Liver (tissue), 3 donors: ENCODE measurements around the gene NR2E1.

ENCODE experiments used
- ATF3 ChIP-seq: IDR thresholded peaks from 2 replicates; pipeline ENCODE4 v1.6.1; 2016; ENCODE audit warnings: antibody characterized with exemption
- CTCF ChIP-seq: fragments of 150-350 bp; IDR thresholded peaks from 2 replicates; pipeline ENCODE4 v1.5.1; 2017; ENCODE audit warnings: improper control_type of control experiment, low read depth, low read length; ENCODE audit not compliant: missing input control
- EGR1 ChIP-seq, 2 donors: IDR thresholded peaks; 2 replicates each; pipeline ENCODE4 v1.6.1; 2016 to 2018; ENCODE audit warnings: antibody characterized with exemption in 2 of 2, low read depth in 2 of 2
- FOXA1 ChIP-seq: IDR thresholded peaks from 2 replicates; pipeline ENCODE4 v1.6.1; 2016; ENCODE audit warnings: antibody characterized with exemption
- GABPA ChIP-seq, 2 donors: IDR thresholded peaks in 1 of 2; conservative IDR thresholded peaks in 1 of 2; 2 replicates each; pipeline ENCODE4 v1.6.1; 2016; ENCODE audit warnings: antibody characterized with exemption in 2 of 2, mild to moderate bottlenecking in 1 of 2, moderate library complexity in 1 of 2
- HNF4A ChIP-seq, 2 donors: conservative IDR thresholded peaks; 2 replicates each; pipeline ENCODE4 v1.6.1; 2016; ENCODE audit warnings: antibody characterized with exemption in 2 of 2, mild to moderate bottlenecking in 2 of 2
- JUND ChIP-seq, 2 donors: IDR thresholded peaks; 2 replicates each; pipeline ENCODE4 v1.6.1; 2016; ENCODE audit warnings: antibody characterized with exemption in 2 of 2
- MAX ChIP-seq: IDR thresholded peaks from 2 replicates; pipeline ENCODE4 v1.6.1; 2016; ENCODE audit warnings: antibody characterized with exemption
- RAD21 ChIP-seq, 2 donors: IDR thresholded peaks; 2 replicates each; pipeline ENCODE4 v1.6.1; 2016; ENCODE audit warnings: antibody characterized with exemption in 2 of 2, mild to moderate bottlenecking in 2 of 2
- REST ChIP-seq: IDR thresholded peaks from 2 replicates; pipeline ENCODE4 v1.6.1; 2016; ENCODE audit warnings: antibody characterized with exemption, mild to moderate bottlenecking
- SP1 ChIP-seq: IDR thresholded peaks from 2 replicates; pipeline ENCODE4 v1.6.1; 2018; ENCODE audit warnings: antibody characterized with exemption, mild to moderate bottlenecking
- TAF1 ChIP-seq: conservative IDR thresholded peaks from 2 replicates; pipeline ENCODE4 v1.6.1; 2016; ENCODE audit warnings: antibody characterized with exemption, mild to moderate bottlenecking
- YY1 ChIP-seq: IDR thresholded peaks from 2 replicates; pipeline ENCODE4 v1.6.1; 2016; ENCODE audit warnings: antibody characterized with exemption, mild to moderate bottlenecking
- TF ChIP-seq, protein P1 (sequence below): IDR thresholded peaks from 2 replicates; pipeline ENCODE4 v1.6.1; 2016; ENCODE audit warnings: antibody characterized with exemption
- donor health status: healthy.
- donor health status: healthy.

- TF ChIP-seq CTCF: no peak
- no peak for TF ChIP-seq FOXA1
- TF ChIP-seq TAF1: no peak
- TF ChIP-seq, protein P1, sequence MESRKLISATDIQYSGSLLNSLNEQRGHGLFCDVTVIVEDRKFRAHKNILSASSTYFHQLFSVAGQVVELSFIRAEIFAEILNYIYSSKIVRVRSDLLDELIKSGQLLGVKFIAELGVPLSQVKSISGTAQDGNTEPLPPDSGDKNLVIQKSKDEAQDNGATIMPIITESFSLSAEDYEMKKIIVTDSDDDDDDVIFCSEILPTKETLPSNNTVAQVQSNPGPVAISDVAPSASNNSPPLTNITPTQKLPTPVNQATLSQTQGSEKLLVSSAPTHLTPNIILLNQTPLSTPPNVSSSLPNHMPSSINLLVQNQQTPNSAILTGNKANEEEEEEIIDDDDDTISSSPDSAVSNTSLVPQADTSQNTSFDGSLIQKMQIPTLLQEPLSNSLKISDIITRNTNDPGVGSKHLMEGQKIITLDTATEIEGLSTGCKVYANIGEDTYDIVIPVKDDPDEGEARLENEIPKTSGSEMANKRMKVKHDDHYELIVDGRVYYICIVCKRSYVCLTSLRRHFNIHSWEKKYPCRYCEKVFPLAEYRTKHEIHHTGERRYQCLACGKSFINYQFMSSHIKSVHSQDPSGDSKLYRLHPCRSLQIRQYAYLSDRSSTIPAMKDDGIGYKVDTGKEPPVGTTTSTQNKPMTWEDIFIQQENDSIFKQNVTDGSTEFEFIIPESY: no peak
- no peak for TF ChIP-seq SP1
- TF ChIP-seq REST: no peak
- TF ChIP-seq GABPA (IDR thresholded peaks at IDR 0.05 in 1 of 2, conservative IDR thresholded peaks at IDR 0.05 in 1 of 2): no peak
- no peak for TF ChIP-seq EGR1 (IDR thresholded peaks at IDR 0.05; ENCODE audit: low read depth in 2 of 2)
- TF ChIP-seq HNF4A (conservative IDR thresholded peaks at IDR 0.05): no peak
- TF ChIP-seq MAX: no peak
- TF ChIP-seq JUND (IDR thresholded peaks at IDR 0.05): no peak
- TF ChIP-seq YY1: no peak
- TF ChIP-seq ATF3: no peak
- no peak for TF ChIP-seq RAD21 (IDR thresholded peaks at IDR 0.05)
These were observed 45.8 kb downstream of the NR2E1 start for GRCh38 chr6:108211671-108212070.
